ENCODE measurements around the gene PPP1R16B. TPM values are rescaled to one million over a fixed set of nuclear protein-coding genes. Genes with fewer than 3 reads are reported as not detected.

Gene PPP1R16B
- total and polyA plus RNA-seq, 11 donors = 1.9 to 12.2 (median 6.9) TPM

- peaks cover 0 to 7% (median 0%) of the 10 kb centered on the region in 9 donors for H3K27me3 ChIP-seq
- peak in 4 of 5 donors; percentile 39 to 60 (median 48) for DNase-seq
These were observed 88.8 kb downstream of the PPP1R16B start for GRCh38 chr20:38894091-38894847.

GRCh38 chr20:38895098-38895949, 89.8 kb downstream of the PPP1R16B start:
- no peak for TF ChIP-seq POLR2A (IDR thresholded peaks at IDR 0.05)
- TF ChIP-seq CTCF (IDR thresholded peaks at IDR 0.05) = no peak
- H3K27me3 ChIP-seq = peaks cover 0 to 7% (median 0%) of the 10 kb centered on the region in 9 donors
- 78 to 83% (median 80%) methylated on average over 9 of the region's 9 CpGs for WGBS, 4 donors
- intact Hi-C loops (cut with DNase I) = loop anchor here in 3 of 10 donors (10.0 kb wide), 3 partner anchors 91 to 251 kb away; partner anchors contain the start of gene PPP1R16B (in 1 of the 3)
- H3K4me1 ChIP-seq = peaks cover 0 to 16% (median 7%) of the 10 kb centered on the region in 12 donors
- H3K4me3 ChIP-seq = no peak overlapping the region
- no peaks in the 10 kb centered on the region for H3K9me3 ChIP-seq
- ATAC-seq = no peak
- no peak for DNase-seq
- peaks cover 0 to 12% (median 4%) of the 10 kb centered on the region in 9 donors for H3K36me3 ChIP-seq
- no peak overlapping the region for H3K27ac ChIP-seq

More at GRCh38 chr20:38894091-38894847, 88.8 kb downstream of the PPP1R16B start:
- 16 to 30% (median 23%) methylated on average over 20 to 30 of the region's 30 CpGs for WGBS, 4 donors
- peak; percentile 28 to 66 (median 64) for ATAC-seq
- intact Hi-C loops (cut with DNase I) = loop anchor here in 9 of 10 donors (5.0 to 10.0 kb wide), 8 partner anchors 82 to 249 kb away; partner anchors contain the start of gene PPP1R16B (in 5 of the 9)
- H3K4me3 ChIP-seq = peak overlapping the region in 1 of 12 donors; percentile 1
- no peak overlapping the region for H3K27ac ChIP-seq
- TF ChIP-seq POLR2A (IDR thresholded peaks at IDR 0.05) (no peak), CTCF (IDR thresholded peaks at IDR 0.05) (peak in 3 of 12 donors; percentile 13 to 34 (median 28))
- H3K36me3 ChIP-seq = peaks cover 0 to 17% (median 4%) of the 10 kb centered on the region in 9 donors
- H3K4me1 ChIP-seq = peaks cover 0 to 16% (median 7%) of the 10 kb centered on the region in 12 donors
- H3K9me3 ChIP-seq = no peaks in the 10 kb centered on the region

- no peak for ATAC-seq
- peaks cover 0 to 7% (median 0%) of the 10 kb centered on the region in 9 donors for H3K27me3 ChIP-seq
- H3K4me3 ChIP-seq = no peak overlapping the region
- H3K4me1 ChIP-seq = peaks cover 0 to 16% (median 7%) of the 10 kb centered on the region in 12 donors
- H3K27ac ChIP-seq = no peak overlapping the region
- TF ChIP-seq POLR2A (IDR thresholded peaks at IDR 0.05) (no peak), CTCF (IDR thresholded peaks at IDR 0.05) (no peak)
- intact Hi-C loops (cut with DNase I) = loop anchor here in 3 of 10 donors (10.0 kb wide), 3 partner anchors 91 to 251 kb away; partner anchors contain the start of gene PPP1R16B (in 1 of the 3)
- no peak for DNase-seq
- no peaks in the 10 kb centered on the region for H3K9me3 ChIP-seq
- peaks cover 0 to 13% (median 4%) of the 10 kb centered on the region in 9 donors for H3K36me3 ChIP-seq
These were observed 90.6 kb downstream of the PPP1R16B start for GRCh38 chr20:38896009-38896594.

All from heart left ventricle (tissue), 16 donors.